ENCODE data around the gene HMGXB4.

The HMGXB4 gene

DNA sequence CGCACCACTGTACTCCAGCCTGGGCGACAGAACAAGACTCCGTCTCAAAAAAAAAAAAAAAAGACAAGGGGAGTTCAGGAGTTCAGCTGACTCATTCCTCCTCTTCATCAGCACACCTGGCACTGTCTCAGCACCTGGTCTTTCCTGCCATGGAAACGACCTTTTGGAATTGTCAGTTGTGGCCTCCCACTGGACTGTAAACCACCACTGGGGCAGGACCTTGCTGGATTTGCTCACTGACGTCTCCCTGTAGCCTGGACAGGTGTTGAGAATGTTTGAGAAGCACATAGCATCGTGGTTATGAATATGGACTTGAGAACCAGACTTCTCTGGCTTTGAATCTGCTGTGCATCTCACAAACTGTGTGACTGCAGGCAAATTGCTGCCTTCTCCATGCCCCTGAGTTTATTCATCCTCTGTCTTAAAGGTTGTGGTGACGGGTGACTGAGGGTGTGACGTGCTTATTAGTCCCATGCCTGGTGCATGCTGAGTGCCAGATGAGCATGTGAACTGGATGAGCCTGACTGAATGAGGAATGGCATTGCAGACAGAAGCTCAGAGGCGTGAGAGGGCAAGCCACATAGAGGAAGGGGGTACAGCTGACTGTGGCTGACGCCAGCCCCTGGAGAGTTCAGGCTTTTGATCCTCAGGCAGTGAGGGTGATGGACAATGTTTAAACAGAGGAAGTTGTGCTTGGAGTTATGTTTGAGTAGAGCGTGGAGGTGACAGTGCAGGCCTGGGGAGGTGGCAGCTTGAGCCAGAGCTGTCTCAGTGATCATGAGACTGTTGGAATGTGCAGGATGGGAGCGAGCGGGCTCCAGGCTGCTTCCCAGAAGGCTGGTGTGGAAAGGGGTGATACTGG is 55.1 kb downstream of the HMGXB4 start:
- no peak for DNase-seq

DNA sequence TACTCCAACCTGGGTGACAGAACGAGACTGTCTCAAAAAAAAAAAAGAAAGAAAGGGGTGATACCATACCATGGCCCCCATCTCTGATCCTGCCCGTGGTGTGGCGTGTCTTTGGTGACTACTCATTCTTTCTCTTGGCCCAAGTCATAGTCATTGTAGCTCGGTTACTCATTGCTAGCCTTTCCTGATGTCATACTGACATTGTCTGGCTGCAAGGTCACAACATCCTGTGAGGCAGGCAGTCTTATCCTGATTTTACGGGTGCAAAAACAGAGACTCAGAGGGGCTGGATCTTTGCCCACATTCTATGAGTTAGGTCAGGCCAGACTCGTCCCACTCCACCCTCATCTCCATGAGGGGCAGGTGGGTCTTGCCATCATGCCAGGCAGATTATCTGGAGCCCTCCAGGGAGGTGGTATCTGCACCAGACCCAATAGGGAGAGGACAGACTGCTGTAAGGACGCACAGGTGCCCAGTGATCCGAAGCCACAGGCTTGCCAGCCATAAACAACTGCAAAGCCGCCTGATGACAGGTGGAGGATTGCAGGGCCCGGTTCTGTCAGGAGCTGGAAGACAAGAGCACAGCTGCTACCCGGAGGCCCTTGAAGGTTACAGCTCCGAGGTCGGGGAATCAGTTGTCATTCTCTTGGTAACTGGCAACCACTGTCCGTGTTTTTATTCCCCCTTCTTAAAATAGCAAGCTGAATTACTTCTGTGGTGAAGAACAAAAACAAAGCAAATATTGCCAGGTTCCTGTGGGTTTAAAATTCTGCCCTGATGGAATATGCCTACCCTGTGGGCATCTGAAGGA is 56.2 kb downstream of the HMGXB4 start:
- DNase-seq, result no peak

DNA sequence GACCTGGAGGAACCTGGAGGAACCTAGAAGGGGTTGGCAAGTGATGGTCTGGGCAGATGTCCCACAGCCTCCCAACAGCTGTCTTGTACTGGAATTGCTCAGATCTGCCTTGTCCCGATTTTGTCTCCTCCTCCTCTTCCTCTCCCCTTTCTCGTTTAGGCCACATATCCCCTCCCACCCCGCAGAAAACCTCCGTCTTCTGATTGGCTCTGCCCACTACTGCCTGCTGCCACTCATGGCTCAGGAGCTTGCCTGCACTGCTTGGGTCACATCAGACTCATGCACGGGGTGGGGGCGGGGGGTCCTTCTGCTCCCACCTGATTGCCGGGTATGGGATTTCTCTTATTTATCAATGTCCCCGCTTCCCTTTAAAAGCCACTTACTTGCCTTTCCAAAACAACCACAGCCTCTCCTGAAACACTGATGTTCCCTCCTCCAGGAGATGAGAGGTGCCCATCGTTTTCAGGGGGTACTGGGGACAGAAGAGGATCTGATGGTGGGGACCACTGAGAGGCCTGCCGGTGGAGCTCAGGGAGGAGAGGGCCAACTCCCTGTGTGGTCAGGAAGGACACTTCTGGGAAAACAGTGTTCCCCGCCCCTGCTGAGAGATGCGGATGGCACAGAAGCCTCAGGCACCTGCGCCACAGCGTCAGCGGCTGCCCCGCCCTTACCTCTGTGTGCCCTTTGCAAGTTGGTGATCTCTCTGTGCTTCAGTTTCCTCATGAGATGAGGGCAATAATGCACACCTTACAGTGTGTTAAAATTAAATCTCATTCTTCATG is 57.1 kb downstream of the HMGXB4 start:
- no peak for DNase-seq

DNA sequence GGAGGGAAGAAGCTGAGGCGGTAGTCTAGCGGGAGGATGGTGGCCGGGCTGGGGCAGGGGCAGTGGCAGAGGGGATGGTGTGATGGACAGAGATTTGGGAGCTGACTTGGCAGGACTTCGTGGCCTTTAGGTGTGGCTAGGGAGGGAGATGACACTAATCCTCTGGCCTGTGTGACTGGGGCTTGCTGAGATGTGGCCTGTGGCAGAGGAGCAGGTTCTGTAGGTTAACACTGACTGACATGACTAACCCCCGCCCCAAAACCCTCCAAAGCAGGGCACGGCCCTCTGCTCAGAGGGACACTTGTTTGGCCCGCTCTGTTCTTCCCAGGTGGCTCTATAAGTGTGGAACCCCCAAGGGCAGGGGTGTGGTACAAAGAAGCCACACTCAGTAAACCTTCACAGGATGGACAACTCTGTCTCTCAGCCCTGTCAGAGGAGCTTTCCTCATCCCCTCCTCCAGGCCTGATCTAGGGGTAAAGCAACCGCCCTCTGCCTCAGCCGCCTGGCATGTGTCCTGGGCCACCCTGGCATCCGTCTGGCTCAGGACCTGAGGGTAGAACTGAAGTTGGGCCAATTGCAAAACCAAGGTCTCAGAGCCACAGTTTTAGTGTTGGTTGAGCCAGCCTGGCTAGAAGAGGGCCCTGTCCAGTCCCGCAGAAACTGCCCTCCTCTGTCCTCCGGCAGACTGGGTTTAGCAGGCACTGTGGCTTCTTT is 58.0 kb downstream of the HMGXB4 start:
- DNase-seq, result no peak

DNA sequence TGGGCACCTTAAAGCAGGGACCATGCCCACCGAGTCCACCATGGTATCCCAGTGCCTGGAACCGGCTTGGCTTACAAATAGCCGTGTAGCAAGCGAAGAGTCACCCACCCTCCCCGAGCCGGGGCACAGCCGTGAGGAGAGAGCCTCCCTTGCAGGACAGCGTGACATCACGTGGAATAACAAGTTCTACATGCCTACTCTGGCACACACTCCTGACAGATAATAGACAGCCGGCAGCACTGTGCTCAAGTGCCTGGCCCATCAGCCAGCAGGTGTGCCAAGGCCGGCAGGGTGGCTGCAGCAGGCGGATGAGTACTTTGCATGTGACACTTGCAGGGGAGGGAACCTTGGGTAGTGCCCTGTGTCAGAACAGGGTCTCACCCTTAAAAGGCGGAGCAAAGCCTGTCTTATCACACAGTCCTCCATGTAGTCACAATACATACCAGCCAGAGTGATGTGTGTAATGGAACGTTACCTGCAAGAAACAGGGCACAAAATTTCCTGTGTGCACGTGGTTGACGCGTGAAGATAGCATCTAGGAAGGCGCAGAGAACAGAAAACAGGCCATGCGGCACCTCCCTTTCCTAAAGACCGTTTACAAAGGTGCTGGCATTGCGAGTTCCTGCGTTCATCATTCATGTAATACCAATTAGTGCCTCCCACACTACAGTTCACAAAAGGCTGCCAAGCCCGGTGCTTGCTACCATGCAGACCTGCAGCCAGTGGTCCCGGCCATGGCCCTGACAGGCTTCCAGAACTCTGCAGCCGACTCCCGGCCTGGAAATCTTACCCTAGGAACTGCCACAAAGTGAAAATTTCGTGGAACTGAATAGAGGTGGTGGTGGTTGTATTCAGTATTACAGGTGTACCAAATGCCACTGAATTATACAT is 58.8 kb downstream of the HMGXB4 start:
- peak; percentile 9 for DNase-seq

DNA sequence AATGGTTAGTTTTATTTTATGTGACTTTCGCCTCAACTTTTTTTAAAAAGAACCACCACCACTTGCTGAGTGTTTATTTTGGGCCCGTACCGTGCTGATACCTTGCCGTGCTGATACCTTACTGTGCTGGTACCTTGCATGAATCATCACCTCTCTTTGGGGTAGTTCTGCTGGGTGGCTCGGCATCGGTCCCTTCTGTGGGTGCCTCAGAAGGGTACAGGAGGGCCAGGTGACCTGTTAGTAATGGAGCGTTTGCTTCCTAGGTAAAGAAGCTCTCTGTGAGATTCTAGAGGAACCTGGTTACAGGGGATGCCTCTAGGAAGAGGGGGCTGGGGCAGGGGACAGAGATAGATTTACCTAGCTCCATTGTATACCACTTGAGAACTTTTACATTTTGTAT is 59.5 kb downstream of the HMGXB4 start:
- DNase-seq, result no peak

DNA sequence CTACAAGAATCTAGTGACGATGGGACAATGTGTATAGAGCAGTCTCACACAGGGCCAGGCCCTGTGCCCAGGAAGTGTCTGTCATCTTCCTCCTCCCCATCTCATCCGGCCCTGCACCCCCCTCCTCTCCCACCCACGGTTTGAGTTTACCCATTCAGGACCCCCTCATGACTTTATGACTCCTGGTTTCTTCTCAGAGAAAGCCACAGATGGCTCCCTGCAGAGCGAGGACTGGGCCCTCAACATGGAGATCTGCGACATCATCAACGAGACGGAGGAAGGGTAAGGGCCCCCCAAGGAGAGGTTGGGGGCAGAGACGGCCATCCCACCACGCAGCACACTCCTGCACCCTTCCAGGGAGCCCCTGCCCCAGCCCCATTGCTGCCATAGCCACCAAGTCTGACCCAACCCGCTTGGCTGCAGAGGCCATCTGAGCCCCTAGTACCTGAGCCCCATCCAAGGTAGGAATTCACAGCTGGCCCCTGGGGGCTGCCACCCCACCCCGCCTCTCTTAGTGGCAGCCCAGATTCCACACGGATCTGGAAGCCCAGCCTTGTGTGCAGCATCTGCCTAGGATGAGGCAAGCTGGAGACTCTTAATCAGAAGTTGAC is 60.5 kb downstream of the HMGXB4 start:
- DNase-seq, result no peak

DNA sequence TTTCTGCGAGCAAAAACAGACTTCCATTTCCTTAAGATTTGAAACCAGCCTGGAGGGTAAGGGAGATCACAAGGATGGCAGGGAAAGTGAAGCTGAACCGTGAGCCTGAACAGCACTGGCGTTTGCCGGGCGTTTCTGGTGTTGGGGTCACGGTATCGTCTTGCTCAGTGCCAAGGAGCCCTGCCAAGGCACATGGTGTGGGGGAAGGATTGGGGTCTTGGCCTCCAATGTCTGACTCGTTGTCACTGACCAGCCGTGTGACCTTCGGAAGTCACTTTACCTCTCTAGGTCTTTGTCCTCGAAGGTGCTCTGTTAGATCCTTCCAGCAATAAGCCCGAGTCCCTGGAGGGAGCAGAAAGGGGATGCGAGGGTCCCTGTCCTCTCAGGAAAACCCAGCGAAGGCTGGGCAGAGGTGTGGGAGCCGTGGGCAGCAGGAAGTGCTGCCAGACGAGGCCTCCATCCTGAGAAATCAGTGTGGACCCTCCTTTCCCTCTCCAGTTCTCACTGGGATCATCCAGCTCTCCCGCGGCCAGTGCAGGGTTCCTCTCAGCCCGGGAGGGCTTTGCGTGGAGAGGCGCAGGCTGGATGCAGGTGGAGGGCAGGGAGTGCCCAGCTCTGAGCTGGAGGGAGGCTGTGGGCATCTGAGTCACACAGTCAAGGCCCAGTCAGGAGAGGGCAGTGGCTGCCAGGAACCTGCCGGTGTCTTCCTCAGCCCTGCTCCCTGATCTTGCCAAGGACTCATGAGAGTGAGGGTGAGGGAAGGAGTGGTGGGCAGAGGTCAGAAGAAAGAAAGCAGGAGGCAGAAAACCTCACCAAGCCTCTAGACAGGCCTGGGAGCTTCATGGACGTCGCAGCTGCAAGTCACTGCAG is 61.3 kb downstream of the HMGXB4 start:
- no peak for DNase-seq

DNA sequence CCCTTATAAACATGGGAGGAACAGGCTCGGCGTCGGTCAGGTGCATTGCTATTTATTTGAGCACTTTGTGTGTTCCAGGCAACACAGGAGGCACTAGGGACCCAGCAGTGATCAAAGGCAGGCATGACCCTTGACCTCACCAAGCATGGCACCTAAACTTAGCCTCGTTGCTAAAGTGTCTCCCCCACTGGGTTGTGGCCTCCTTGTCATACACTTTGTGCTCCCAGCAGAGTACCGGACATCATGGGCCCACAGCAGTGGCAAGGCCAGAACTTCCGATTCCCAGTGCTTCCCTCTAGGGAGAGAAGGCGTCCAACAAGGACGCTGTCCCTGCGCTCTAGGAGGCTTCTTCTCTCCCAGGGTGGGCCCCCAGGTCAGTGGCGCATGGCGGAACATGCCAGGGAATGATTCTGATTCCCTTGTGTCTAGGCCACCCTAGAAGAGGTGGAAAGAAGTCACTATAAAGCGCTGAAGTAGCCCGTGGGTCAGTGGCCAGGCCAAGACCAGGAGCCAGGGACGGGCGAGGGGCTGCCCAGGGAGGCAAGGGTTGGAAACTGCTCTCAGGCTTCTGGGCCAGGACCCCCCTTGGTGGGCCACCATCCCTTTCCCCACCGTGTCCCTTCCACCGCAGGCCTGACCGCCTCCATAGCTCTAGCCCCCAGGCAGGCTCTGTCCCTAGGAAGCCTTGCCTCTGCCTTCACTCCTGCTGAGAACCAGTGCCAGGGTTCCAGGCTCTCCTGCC is 62.1 kb downstream of the HMGXB4 start:
- no peak for DNase-seq

DNA sequence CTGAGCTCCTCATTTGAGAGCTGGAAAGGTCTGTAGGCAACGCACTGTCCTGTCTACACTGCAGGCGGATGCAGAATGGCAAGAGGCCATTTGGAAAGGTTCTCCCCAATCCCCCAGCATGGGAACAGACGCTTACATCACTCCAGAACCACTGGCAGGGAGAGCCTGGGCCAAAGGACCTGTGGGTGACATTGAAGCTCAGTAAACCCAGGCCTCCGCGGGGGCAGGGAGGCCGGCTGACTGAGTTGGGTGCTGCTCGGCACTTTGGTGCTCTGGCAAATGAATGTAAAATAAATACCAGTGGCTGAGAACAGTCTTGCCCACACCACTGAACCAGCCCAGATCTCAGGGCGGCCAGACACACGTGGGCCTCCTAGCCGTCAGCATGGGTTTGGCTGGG is 64.8 kb downstream of the HMGXB4 start:
- DNase-seq, result no peak

DNA sequence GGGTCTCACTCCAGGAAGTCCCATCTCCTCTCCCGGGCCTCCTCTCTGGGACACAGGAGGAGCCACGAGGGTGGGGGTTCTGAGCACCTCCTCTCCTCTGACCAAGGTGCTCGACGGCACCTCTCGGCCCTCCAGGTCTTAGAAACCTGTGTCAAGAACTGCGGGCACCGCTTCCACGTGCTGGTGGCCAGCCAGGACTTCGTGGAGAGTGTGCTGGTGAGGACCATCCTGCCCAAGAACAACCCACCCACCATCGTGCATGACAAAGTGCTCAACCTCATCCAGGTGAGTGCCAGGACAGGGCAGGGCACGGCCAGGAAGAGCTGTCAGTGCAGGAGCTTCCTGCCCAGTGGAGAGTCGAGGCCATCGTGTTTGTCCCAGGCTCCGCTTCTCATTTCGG is 65.6 kb downstream of the HMGXB4 start:
- DNase-seq, result no peak

DNA sequence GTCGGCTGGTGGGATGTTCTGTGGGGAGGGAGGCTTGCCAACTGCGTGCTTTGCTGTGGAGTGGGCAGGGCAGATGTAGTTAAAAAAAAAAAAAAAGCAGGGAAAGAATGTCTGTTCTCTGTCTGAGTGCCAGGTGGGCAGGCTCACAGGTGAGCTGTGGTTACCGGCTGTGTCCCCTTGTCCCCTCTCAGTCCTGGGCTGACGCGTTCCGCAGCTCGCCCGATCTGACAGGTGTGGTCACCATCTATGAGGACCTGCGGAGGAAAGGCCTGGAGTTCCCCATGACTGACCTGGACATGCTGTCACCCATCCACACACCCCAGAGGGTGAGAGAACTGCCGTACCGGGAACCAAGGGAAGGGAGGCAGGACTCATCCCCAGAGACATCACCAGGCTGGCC is 66.0 kb downstream of the HMGXB4 start:
- no peak for DNase-seq

DNA sequence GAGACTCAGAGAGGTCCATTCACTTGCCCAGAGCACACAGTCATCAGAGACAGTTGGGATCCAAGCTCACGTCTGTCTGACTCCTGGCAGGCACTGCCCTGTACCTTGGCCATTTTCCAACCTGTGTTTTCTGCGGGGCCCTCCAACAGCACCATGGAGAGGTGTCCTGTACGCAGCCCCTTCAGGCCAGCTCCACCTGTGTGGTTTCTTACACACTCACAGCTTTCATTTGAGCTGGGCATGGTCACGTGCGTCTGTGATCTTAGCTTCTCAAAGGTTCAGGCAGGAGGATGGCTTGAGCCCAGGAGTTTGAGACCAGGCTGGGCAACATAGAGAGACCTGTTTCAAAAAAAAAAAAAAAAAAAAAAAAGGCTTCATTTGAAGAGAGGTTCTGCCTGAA is 66.8 kb downstream of the HMGXB4 start:
- no peak for DNase-seq

DNA sequence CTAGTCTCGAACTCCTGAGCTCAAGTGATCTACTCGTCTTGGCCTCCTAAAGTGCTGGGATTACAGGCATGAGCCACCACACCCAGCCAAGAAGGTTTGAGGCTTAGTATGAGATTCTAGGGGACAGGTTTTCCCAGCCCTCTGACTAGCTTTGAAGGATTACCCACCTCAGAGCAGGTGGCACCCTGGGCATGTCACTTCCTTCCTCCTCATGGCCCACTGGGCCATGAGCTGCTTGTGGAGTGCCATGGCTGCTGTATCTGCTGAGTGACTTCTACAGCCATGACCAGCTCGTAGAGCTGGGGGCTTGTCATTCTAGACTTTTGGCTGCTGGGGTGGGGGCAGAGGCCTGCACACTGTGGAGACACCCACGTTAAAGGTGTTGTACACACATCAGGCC is 67.5 kb downstream of the HMGXB4 start:
- DNase-seq, result no peak

DNA sequence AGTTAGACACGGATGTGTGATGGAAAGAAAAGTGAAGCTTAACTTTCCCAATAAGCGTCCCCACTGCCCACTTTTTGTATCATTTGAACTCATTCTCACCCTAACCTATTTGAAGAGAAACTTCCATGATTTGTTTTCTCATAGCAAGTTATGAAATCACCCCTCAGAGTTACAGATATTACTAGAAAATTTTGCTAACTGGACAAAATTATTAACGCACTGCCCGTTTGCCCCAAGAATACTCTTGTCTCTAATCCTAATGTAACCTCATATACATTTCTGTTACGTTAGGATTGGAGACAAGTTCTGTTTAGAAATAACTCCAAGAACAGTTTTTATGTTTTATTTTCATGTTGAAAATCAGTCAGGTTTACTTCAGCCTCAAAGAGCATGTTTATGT is 67.9 kb downstream of the HMGXB4 start:
- DNase-seq, result no peak

DNA sequence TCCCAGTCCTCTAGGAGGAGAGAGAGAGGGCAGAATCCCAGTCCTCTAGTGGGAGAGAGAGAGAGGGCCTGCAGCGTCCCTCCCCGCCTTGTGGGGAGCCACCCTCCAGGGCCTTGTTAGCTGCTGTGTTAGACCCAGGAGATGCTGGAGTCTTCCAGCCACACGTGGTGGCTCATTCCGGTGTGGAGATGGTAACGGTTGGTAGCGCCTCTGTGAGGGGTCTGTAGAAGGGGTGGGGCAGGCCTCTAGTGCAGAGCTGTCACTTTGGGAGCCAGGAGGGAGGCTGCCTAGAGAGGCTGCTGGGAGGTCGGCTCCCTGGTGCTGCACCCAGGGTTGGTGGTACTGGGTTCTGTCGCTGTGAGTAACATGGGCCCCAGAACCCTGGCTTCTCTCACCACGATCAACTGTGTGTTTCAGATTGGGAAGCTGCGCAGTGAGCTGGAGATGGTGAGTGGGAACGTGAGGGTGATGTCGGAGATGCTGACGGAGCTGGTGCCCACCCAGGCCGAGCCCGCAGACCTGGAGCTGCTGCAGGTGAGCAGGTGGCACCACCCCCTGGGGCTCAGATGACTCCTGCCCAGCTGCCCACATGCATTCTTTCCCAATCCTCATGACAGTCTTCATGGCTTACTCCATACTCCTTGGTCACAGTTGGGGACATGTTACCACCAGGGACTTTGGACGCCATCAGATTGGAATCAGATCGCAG is 69.7 kb downstream of the HMGXB4 start:
- DNase-seq, result no peak

DNA sequence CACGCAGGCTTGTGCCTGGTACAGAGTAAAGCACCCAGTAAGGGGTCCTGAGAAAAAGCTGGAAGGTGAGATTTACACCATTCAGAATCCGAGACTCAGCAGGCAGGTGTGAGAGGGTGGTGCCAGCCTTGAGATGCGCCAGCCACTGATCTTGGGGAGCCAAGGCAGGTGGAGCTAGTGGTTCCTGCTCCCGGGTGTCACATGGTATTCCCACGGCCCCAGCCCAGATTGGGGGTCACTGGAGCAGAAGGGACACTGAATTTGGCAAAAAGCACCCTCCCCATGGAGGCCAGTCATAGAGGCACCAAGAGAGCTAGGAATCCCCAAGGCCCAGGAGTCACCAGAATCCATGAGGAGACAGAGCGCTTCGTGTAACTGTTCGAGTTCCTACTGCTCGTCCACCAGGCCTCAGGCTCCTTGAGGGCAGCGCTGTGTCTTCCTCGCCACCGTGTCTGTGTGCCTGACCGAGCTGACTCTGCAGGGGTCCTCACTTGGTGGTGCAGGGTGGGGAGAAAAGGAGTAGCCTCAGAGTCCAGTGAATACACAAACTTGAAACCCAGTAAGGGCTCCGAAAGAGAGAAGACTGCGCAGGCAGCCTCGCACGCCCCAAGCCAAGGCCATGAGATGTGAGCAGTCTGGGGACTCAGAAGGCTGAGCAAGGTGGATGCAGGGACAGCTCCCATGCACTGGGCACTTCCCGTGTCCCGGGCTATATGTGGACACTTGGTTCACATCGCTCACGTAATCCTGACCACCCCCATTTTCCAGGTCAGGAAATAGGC is 70.6 kb downstream of the HMGXB4 start:
- DNase-seq, result no peak

DNA sequence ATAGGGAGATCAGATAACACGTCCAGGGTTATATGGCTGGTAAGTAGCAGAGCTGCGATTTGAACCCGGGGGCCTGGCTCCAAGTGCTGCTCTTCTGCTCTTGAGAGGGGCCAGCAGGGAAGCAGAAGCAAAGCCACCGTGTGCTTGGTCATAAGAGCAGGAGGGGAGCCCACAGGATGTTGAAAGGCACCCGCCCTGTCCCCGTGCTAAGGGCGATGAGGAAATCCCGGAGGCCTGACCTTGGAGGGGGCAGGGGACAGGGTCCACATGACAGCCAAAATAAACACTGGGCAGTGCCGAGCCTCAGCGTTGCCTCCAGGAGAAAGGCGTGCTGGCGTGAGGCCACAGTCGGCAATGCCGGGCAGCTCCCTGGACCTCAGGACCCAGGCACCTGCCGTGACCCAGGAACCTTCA is 71.2 kb downstream of the HMGXB4 start:
- DNase-seq, result no peak

All from NCI-H1417 treated with DMSO at 0.1 percent for 48 hours (cell line).